NOMO-1 treated with DMSO at 0.1 percent for 48 hours (cell line): ENCODE data around the gene RBBP8NL.
"Not testable (repeated sequence)": the region's sequence is repeated elsewhere in the genome, so short reads cannot be mapped to it uniquely, and the experiment has no call there.

Experiments used
- DNase-seq: peaks from one replicate; lab custom pipeline; 2025; ENCODE audit not compliant: unreplicated experiment; lab: John Stamatoyannopoulos, UW

RBBP8NL gene

DNA sequence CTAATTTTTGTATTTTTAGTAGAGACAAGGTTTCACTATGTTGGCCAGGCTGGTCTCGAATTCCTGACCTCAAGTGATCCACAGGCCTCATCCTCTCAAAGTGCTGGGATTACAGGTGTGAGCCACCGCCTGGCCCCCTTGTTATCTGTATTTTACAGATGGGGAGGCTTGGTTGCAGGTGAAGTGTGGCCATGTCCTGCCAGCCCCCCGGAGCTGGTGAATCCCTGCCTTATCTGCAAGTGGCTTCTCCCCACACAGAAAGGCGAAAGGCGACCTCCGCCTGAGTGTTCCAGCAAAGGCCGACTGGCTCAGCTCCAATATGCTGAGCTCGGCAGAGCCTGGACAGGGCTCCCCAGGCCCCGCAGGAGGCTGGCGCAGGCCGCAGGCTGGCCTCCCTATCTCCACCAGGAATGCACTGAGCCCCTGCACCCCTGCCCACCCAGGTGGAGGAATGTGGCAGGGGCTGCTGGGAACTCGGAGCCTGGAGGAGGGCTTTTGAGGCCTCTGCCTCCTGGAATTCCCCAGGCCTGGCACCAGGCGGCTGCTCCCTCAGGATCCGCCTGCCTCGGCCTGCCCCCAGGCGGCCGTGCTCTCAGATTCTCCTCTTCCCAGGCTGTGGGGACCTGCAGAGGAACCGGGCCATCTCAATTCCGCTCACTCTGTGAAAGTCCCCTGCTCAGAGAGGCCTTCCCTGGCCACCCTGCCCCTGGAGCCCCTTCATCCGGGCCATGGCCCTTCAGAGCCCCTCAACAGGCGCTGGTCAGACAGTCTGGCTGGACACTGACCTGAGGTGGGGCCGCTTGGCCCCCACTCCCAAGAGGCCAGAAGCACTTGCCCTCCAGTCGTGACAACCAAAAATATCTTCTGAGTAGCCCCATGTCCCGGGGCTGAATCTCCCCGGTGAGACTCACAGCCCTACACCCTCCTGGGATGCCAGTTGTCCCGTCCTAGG is 51.0 kb downstream of the RBBP8NL start:
- DNase-seq: no peak

DNA sequence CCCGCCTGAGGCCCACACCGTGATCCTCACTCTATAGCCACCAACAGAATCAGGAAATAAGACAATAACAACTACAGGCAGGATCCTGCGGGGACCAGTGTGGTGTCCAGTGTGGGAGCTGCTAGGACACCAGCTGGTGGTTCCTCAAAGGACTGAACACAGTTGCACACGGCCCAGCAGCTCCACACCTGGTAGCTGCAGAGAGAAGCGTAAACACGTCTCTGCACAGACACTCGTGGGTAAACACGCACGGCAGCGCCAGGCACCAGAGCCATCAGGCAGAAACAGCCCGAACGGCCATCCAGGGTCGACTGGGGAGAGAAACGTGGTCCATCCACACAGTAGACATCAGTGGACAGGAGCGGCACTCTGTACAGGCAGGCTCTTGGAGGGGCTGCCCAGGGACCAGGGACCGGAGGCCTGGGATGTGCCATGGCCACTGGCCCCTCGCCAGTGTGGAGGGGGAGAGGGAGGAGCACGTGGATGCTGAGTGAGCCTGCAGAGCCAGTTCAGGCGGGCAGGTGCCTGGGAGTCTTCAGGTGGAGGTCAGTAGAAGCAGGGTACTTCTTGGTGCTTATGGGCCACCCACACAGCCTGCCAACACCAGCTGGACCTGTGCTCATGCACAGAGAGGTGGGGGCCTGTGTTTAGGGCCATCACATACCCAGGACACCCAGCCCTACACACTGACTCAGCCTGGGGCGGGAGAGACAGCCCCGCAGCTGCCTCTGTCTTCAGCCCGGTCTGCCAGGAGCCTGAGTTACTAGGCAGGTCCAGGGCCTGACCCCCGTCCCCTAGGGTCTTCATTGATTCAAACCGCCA is 52.8 kb downstream of the RBBP8NL start:
- DNase-seq: no peak

DNA sequence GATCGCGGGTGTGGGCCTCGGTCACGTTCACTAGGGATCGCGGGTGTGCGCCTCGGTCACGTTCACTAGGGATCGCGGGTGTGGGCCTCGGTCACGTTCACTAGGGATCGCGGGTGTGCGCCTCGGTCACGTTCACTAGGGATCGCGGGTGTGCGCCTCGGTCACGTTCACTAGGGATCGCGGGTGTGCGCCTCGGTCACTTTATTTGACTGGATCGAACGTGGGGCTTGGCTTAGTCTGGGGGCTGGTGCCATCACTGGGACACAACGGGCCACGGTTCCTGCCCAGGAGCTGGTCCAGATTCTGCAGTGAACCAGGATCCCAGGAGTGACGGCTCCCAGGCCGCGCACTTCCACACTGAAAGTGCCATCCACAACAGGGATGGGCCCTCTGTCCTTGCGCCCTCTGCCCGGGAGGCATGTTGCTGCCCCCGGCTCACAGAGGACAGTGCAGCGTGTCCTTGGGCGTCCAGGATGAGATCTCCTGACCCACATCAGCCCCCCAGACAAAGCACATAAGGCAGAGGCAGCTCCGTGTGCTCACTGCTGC is 53.6 kb downstream of the RBBP8NL start:
- DNase-seq: not testable (repeated sequence)

DNA sequence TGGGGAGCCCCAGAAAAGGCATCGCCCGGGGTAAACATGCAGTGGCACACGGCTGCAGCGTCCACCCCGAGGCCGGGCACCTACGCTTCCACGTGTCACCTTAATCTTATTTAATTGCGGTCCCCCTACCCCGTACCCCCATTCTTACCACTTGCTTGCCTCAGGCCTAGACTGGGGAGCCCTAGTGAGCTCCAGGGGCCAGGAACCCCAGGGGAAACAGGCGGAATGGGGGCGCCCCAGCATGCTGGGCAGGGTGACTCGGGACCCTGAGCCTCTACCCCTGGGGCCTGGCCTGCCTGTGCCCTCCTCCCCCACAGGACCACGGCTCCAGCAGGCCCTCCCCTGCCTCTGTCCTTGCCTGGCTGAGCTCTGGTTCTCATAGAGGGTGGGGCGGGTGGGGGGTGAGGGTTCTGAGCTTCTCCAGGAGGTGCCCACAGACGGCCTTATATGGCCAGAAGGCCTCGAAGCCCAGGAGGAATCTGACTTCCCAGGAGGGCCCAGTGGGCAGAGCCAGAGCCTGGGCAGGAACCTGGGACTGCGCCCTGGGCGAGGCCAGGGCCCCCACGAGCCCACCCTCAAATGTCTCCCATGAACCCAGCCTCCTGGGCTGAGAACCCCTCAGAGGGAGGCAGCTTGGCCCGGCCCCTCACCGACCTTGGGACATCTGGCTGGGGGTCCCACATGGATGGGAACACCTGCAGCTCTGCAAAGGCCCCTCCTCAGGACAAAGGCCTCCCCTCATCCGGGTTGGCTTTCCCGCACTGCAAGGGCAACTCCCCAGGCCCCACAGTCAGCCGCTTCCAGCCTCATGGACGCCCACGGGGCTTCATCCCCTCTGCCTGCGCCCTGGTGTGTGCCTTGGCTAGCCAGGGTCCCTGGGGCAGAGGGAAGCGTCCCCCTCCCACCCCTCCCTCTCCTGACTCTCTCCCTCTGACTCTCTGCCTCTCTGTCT is 55.0 kb downstream of the RBBP8NL start:
- no peak for DNase-seq

DNA sequence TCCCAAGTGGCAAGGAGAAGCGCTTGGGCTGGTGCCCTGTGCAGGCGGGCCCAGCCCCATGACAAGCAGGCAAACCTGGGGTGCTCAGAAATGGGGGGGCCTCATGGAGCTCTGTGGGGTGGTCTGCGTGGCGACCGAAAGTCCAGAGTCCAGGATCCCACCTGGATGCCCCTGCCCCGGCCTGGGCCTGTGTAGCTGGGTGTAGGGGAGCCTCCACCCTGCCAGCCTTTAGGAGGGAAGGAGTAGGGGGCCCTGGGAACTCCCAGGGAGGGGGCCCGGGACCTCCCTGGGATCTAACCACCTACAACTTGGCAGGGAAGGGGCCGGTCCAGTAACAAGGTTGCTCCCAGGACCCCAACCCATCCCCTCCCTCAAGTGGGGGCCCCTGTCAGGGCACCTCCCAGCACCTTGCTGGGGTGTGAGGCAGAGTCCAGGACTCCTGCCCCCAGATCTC is 55.7 kb downstream of the RBBP8NL start:
- no peak for DNase-seq

DNA sequence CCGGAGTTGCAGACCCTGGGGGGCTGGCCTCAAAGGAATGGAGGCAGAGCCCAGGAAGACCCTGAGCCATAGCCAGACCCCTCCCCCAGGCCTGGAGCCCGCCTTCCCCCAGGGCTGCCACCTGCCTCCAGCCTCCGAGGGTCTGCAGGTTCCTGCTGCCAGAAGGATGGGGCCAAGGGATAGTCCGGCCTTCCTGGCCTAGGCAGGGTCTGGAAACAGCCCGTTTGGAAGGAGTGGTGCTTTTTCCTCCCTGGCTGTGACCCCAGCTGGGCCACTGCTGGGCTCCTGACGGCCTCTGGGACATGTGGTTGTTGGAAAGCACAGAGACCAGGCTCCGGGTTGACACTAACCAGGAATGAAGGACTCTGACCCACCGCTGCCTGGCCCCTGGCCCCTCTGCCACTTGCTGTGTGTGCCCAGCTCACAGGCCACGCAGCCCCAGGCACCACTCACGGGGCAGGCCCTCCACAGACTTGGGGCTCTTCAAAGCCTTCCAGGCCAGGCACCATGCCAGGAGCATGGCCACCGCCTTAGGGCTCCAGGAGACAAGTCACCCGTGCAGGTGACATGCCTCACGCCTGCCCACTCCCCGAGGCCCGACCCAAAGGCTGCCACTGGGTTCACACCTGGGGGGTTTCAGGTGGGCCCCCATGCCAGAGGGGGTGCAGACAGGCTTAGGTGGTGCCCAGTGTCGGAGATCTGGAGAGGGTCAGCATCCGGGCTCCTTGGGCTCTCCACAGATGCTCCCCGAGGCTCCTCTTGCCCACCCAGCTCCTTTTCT is 56.3 kb downstream of the RBBP8NL start:
- DNase-seq: no peak

DNA sequence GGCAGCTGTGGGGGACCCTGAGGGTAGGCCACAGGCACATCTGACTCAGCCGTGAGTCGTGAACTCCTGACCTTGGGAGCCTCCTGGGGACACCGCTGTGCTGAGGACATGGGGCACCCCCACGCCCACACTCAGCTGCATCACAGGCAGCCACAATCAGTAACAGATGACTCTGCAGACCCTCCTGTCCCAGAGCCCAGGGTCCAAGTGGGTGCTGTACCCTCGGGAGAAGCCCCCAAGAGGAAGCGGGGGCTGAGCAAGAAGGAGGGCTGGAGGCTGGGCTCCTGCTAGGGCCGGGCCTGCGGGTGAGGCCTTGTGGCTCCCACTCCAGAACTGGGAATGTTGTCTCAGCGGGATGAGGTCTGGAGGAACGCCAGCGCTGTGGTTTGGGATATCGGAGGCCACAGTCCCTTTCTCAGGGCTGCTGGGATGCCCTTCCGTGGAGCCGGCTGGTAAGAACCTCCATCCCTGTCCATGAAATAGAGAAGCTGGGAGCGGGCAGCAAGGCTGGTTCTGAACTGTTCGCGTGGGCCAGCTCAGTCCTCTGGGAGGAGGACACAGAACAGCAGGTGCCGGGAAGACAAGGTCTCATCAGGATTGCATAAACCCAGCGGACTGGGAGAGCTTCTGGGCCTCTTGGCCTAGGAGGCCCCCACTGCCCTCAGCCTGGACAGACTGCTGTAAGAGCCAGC is 57.1 kb downstream of the RBBP8NL start:
- DNase-seq: no peak

DNA sequence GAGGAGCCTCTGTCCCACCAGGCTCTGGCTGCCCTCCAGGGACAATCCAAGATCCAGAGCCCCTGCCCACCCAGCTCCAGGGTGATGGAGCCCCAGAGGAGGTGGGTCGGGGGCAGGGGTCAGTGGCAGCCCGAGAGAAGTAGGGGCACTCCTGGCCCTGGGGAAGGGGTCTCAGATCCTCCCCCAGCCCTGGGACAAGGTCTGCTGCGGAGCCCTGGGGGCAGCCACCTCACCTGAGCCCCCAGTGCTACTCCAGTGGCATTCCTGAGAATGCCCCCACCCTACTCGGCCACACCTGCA is 57.6 kb downstream of the RBBP8NL start:
- no peak for DNase-seq

DNA sequence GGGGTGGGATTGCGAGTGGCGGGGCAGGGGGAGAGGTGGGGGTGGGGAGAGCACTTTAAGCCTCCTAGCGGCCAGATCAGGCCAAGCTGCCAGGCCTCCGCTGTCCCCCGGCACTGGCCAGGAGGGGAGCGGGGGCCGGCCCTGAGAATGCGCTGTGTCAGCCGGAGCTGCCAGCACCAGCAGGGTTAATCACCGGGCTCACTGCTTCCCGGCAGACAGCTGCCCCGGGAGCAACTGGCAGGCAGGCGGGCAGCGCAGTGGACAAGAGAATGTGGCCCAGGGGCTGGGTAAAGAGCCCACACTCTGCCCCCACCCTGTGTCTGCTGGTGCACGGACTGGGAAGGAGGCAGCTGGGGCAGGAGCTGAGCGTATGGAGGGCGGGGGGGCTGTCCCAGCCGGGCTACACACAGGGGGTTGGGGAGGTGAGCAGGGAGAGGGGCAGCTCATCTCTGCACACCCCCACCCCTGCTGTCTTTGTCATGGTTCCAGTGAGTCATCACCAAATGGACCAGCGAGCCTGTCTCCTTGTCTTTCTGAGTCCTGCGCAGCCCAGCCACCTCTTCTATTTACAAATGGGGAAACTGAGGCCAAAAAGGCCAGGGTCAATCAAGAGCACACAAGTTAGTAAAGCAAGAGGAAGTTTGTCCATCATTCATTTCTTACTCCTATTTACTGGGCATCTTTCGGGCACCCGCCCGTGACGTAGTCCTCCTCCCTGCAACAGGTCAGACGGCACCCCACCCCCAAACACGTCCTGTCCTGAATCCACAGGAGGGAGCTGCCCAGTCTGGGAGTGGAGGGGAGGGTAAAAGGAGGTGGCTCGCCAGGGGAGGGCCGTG is 58.1 kb downstream of the RBBP8NL start:
- no peak for DNase-seq

DNA sequence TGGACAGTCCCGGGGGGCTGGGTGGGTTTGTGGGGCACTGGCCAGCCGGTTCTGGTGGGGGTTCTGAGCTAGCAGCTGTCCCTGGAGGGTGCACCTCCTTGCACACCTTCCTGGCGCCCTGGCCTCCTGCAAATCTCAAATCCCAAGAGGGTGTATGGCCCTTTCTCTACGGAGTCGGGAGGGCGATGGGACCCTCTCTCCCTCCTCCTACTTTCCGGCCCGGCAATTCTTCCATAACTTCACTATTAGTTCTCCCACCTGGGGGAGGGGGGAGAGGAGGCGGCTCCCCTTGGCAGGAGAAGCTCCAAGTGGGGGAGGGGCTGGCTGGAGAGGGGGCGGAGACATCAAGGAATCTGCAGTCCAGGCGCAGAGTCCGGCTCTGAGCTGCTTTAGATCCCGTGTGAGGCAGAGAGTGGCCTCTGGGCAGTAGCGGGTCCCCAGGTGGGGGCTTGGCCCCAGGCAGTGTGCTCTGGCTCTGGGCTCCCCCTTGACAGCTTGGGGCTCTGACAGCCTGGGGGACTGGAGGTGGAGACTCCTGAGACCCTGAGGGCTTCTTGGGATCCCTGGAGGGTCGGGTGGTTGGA is 58.9 kb downstream of the RBBP8NL start:
- DNase-seq: no peak

DNA sequence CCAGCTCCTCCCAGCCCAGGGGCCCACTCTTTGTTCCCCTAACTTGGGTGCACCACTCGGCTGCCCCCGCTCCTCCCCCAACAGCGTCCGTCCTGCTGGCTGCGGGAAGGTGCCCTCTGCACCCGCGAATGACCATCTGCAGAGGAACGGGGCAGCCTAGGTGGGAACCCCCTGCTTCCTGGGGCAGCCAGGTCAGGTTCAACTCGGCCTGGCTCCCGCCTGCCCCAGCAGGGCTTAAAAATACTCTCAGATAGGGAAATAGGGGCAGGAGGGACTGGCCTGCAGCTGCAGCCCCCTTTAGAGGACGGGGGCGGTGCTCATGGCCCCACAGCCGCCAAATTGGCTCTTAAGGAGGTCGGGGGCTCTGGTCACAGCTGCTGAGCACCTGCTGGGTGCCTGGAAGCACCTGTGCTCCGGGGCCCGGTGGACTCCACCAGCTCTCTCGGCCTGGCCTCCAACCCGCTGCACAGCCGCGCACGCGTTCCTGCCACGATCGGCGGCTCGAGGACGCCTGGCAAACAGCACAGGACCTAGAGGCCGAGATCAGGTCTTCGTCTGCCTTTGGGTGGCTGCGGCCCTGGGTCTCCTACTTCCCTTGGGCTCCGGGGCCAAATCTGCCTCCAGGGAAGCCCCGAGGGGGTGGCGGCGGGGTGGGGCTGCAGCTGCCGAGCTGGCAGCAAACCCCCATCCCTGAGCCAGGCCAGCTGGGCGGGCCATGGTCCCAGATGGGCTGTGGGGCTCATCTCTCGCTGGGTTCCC is 59.5 kb downstream of the RBBP8NL start:
- DNase-seq: no peak

DNA sequence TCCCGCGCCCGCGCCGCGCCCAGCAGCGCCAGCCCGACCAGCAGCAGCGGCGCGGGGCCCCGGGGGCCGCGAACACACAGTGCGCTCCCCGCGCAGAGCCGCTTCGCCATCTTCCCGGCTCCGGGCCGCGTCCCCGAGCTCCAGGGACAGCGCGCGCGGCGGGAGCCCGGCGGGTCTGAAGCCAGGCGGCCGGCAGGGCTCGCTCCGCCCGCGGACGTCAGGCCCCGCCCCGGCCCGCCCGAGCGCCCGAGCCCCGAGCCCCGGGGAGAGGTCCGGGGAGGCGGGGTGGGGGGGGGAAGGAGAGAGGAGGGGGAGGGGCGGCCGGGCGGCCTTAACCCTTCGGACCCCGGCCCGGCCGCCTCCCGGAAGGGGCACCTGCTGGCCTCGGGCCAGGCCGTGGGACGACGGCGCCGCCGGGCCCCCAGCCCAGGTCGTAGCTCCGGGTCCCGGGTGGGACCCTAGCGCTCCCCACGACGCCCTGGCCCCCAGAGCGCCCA is 60.2 kb downstream of the RBBP8NL start, which contains the start of gene LAMA5:
Gene LAMA5, minus strand, starts transcription at position 177 of the 497 bp plus-strand sequence. Its CDS starts 67 bp downstream, at position 110.
- no peak for DNase-seq

DNA sequence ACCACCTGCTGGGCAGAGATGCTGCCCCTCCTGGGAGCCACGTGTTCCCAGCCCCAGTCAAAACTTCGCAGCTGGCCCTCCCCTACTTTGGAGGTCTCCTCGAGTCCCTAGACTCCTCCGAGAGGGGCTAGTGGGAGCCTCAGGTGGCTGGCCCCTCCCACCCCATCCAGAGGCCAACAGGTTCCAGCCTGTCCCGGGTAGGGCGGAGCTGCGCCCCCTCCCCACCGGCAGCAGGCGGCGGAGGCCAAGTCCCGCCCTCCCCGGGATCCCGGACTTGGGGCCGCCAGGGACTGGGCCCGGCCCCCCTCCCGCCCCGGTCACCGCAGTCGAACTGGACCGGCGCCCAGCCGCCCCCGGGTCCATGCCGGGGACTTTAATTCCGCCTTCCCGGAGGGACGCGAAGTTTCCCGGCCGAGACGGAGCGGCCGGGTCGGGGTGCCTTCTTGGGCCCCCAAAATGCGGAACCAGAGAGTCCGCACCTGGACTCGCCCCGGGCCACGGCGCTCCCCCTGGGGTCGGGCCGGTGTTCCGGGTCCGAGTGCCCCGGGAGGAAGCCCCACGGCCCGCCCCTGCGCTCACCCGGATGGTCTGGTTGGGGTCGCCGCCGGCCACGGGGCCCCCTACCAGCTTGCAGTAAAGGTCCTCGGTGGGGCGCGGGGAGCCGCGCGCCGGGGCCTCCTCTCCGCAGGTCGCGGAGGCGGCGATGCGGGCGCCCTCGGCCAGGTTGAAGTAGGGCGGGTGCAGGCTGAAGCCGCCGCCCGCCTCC is 60.8 kb downstream of the RBBP8NL start:
- DNase-seq: no peak

DNA sequence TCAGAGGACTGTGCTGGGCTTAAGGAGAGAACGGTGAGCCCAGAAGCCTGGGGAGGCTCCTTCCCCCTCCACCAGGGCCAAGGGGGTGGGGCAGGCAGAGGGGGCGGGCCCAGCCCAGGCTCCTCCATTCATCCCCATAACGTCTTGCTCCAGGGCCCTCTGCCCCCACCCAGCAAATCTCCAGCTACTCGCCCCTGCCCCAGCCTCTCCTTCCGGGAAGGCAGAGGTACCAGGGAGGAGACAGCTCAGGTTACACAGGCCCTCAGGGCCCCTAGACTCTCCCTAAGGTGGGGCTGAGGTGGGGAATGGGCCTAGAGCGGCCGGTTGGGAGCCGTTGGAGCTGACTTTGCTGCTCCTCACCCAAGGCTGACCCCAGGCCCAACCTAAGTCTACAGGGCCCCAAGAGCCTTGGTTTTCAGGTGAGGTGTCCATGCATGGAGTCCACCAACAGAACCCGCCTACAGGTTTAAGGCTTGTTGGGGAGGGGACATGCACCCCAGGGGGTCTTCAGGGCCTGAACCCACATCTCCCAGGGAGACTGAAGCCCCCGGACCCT is 61.4 kb downstream of the RBBP8NL start:
- no peak for DNase-seq

DNA sequence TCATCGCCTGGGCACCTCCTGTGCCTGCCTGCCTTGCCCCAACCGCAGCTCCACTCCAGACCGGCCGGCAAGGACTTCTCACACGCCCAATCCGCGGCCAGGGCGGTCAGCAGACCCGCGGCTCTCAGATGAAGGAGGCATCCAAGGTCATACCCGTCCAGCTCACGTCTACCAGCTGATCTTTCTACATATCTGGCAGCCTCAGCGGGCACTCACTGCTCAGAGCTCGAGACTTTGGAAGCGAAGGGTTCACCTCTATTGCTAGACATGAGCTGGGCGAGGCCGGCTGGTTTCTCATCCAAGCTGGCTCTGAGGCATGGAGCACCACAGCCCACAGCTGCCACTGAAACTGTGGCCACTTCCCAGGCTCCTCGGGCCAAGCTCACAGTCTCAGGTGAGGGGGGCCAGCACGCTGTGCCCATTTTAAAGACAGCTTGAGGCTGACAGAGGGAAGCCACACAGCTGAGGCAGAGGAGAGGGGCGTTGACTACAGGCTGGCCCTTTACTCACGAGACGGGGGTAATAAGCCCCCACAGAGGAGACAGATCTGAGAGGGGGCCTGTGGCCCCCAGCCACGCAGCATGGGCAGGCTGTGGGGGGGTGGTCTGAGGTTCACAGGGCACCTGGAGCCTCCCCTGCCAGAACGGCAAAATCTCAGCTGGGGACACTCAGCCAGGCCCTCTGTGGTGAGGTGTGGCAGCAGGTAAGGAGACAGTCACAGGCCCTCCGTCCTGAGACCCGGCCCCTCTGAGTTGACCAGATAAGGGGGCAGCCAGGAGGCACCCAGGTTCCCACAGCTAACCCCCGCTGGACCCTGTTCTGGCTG is 62.2 kb downstream of the RBBP8NL start:
- DNase-seq: no peak
